GM12874 (cell line): ENCODE measurements around the gene HPSE2.

ENCODE experiments used
- TF ChIP-seq, protein P1 (sequence below): IDR thresholded peaks from 2 replicates; pipeline ENCODE4 v1.5.1; 2011; ENCODE audit warnings: low read depth, mild to moderate bottlenecking, control low read depth, low read length, moderate library complexity; ENCODE audit not compliant: insufficient read depth

The HPSE2 gene

GRCh38 chr10:98433881-98434732 lies 801.5 kb downstream of the HPSE2 start:
- TF ChIP-seq, protein P1, sequence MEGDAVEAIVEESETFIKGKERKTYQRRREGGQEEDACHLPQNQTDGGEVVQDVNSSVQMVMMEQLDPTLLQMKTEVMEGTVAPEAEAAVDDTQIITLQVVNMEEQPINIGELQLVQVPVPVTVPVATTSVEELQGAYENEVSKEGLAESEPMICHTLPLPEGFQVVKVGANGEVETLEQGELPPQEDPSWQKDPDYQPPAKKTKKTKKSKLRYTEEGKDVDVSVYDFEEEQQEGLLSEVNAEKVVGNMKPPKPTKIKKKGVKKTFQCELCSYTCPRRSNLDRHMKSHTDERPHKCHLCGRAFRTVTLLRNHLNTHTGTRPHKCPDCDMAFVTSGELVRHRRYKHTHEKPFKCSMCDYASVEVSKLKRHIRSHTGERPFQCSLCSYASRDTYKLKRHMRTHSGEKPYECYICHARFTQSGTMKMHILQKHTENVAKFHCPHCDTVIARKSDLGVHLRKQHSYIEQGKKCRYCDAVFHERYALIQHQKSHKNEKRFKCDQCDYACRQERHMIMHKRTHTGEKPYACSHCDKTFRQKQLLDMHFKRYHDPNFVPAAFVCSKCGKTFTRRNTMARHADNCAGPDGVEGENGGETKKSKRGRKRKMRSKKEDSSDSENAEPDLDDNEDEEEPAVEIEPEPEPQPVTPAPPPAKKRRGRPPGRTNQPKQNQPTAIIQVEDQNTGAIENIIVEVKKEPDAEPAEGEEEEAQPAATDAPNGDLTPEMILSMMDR = no peak

- TF ChIP-seq, protein P1 = no peak
Observed at GRCh38 chr10:98433371-98433770, 802.3 kb downstream of the HPSE2 start.

DNA sequence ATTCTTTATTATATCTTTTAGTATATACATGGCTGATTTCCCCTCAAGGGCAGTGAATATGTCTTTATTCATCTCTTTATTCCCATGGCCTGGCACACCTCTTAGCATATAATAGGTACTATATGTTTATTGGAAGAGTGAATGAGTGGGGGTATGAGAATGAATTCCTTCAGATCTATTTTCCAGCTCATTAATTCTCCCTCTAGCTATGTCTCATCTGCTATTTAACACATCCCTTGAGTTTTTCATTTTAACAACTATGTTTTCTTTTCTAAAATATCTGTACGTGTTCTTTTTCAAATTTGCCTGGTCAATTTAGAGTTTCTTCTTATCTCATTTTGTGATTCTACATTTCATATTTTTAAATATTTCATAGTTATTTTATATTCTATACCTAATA lies 803.3 kb downstream of the HPSE2 start:
- TF ChIP-seq, protein P1 = no peak

DNA sequence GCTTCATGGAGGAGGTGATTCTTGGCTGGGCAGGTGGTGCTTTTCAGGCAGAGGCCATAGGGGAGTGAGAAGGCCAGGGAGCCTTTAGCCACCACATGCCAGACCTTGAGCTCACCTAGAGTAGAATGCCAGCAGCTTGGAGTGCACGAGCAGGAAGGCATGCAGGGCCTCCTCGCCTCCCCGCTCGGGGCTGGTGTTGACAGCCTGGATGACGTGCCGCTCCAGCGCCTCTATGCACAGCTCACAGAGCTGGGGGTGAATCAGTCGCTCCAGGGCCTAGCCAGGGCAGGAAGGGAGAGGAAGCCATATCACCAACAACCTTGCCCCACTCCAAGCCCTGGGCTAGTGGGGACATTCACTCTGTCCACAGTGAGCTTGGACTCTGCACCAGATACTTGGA lies 804.6 kb downstream of the HPSE2 start:
- TF ChIP-seq, protein P1 = no peak

DNA sequence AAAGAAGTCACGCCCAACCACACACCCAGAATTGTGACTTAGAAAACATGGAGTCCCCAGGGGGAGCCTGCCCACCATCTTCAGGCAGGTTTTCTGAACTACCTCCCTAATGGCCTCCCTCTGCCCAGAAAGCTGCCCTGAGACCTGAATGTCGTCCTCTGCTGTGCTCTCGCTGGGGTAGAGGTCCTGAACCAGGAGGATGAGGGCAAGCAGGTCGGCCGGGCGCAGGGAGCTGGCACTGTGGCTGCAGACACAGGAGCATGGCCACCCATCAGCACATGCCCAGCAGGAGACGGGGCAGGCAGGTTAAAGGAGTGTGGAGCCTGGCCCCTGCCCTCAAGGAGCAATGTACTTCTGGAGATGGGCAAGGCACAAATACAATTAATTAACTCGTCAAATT lies 805.2 kb downstream of the HPSE2 start:
- TF ChIP-seq, protein P1 = no peak

- TF ChIP-seq, protein P1 = no peak
Observed at GRCh38 chr10:98429320-98430072, 806.2 kb downstream of the HPSE2 start.

GRCh38 chr10:98427011-98427515 lies 808.6 kb downstream of the HPSE2 start:
- TF ChIP-seq, protein P1 = no peak
